Measurements from ENCODE around the gene CXCL9. TPM values are rescaled to one million over a fixed set of nuclear protein-coding genes. Genes with fewer than 3 reads are reported as not detected.

CXCL9 gene
- total RNA-seq (not detected in 2 replicates), polyA plus RNA-seq (not detected in 2 replicates), polyA minus RNA-seq (0.17 TPM in 1 of 2 replicates, not detected in the other)
- 0.09 TPM for total RNA-seq (2013)

- ChIA-PET POLR2A (no interaction called here), CTCF (interaction anchor here (3.1 kb wide), 1 partner anchor 11 kb away, joined by 18 read pairs; no protein-coding TSS in a partner anchor)
- intact Hi-C loops (cut with micrococcal nuclease), result no loop called here
- Histone ChIP-seq H3K9ac (ENCODE audit: low read length) (no peak within 1 kb of the TSS), H3K4me2 (replicated peaks; ENCODE audit: low read depth, low read length, poor library complexity, severe bottlenecking) (no peak within 1 kb of the TSS), H2AFZ (ENCODE audit: insufficient read depth, low read depth, low read length, poor library complexity, severe bottlenecking) (no peak within 1 kb of the TSS), H4K20me1 (ENCODE audit: control insufficient read depth, insufficient read depth, low read length, poor library complexity, severe bottlenecking) (no peaks in the 10 kb centered on the region), H3K27me3 (replicated peaks in 1 of 4; ENCODE audit: control extremely low read depth in 1 of 4, control insufficient read depth in 3 of 4, insufficient read depth in 4 of 4, low read length in 3 of 4) (no peaks in the 10 kb centered on the region), H3K36me3 (replicated peaks in 1 of 2; ENCODE audit: control extremely low read depth in 1 of 2, control insufficient read depth in 1 of 2, extremely low read depth in 1 of 2, insufficient read depth in 2 of 2, low read length in 1 of 2) (no peaks in the 10 kb centered on the region), H3K4me3 (ENCODE audit: control extremely low read depth in 1 of 5, extremely low read depth in 1 of 5, insufficient read depth in 1 of 5, low read depth in 2 of 5, low read length in 4 of 5) (no peak within 1 kb of the TSS), H3K4me1 (ENCODE audit: control insufficient read depth in 2 of 2, insufficient read depth in 2 of 2, low read length in 2 of 2) (peaks cover 7 to 9% of the 10 kb centered on the region in 2 donors), H3K27ac (ENCODE audit: low read length in 2 of 2) (no peak within 1 kb of the TSS), H3K9me3 (ENCODE audit: control extremely low read depth in 1 of 3, control insufficient read depth in 2 of 3, insufficient read depth in 1 of 3, low read length in 2 of 3) (no peaks in the 10 kb centered on the region), H3K79me2 (ENCODE audit: control insufficient read depth, insufficient read depth, low read length) (no peaks in the 10 kb centered on the region)
- TF ChIP-seq EZH2 (IDR thresholded peaks at IDR 0.05; ENCODE audit: borderline replicate concordance, insufficient read depth, low read depth, low read length, poor library complexity, severe bottlenecking), result no peak
- TF ChIP-seq CTCF (IDR thresholded peaks at IDR 0.05), result no peak
- H3K4me1 Mint-ChIP-seq, result peaks cover 4% of the 10 kb centered on the region
- H3K27me3 Mint-ChIP-seq, result no peaks in the 10 kb centered on the region
- no CpG with 5 or more reads among the region's 1 CpG for WGBS (ENCODE audit: insufficient coverage)
- DNase-seq, result no peak
- H3K9me3 Mint-ChIP-seq (ENCODE audit: insufficient read depth), result no peaks in the 10 kb centered on the region
- ATAC-seq (ENCODE audit: low read depth), result no peak
- H3K4me3 Mint-ChIP-seq, result no peak within 1 kb of the TSS
- H3K27ac Mint-ChIP-seq, result no peak within 1 kb of the TSS
Observed at GRCh38 chr4:76007089-76007862, at the start of gene CXCL9. Gene CXCL9, minus strand, starts transcription at chr4:76007509. Its CDS starts 60 bp downstream, at chr4:76007449.

- no peak overlapping the region for H3K4me3 Mint-ChIP-seq
- no peaks in the 10 kb centered on the region for H3K27me3 Mint-ChIP-seq
- Histone ChIP-seq H2AFZ (ENCODE audit: insufficient read depth, low read depth, low read length, poor library complexity, severe bottlenecking) (peak overlapping the region; percentile 17), H3K79me2 (ENCODE audit: control insufficient read depth, insufficient read depth, low read length) (no peaks in the 10 kb centered on the region), H3K36me3 (replicated peaks in 1 of 2; ENCODE audit: control extremely low read depth in 1 of 2, control insufficient read depth in 1 of 2, extremely low read depth in 1 of 2, insufficient read depth in 2 of 2, low read length in 1 of 2) (no peaks in the 10 kb centered on the region), H3K9me3 (ENCODE audit: control extremely low read depth in 1 of 3, control insufficient read depth in 2 of 3, insufficient read depth in 1 of 3, low read length in 2 of 3) (no peaks in the 10 kb centered on the region), H3K27ac (ENCODE audit: low read length in 2 of 2) (peak overlapping the region; percentile 30 to 69), H3K4me3 (ENCODE audit: control extremely low read depth in 1 of 5, extremely low read depth in 1 of 5, insufficient read depth in 1 of 5, low read depth in 2 of 5, low read length in 4 of 5) (no peak overlapping the region), H3K9ac (ENCODE audit: low read length) (no peak overlapping the region), H3K27me3 (replicated peaks in 1 of 4; ENCODE audit: control extremely low read depth in 1 of 4, control insufficient read depth in 3 of 4, insufficient read depth in 4 of 4, low read length in 3 of 4) (no peaks in the 10 kb centered on the region), H3K4me1 (ENCODE audit: control insufficient read depth in 2 of 2, insufficient read depth in 2 of 2, low read length in 2 of 2) (peaks cover 19 to 24% of the 10 kb centered on the region in 2 donors), H4K20me1 (ENCODE audit: control insufficient read depth, insufficient read depth, low read length, poor library complexity, severe bottlenecking) (no peaks in the 10 kb centered on the region), H3K4me2 (replicated peaks; ENCODE audit: low read depth, low read length, poor library complexity, severe bottlenecking) (peak overlapping the region; percentile 48)
- TF ChIP-seq EZH2 (IDR thresholded peaks at IDR 0.05; ENCODE audit: borderline replicate concordance, insufficient read depth, low read depth, low read length, poor library complexity, severe bottlenecking), result no peak
- no peak for TF ChIP-seq CTCF (IDR thresholded peaks at IDR 0.05)
- ATAC-seq (ENCODE audit: low read depth) (no peak), DNase-seq (no peak)
- H3K27ac Mint-ChIP-seq, result peak overlapping the region; percentile 86
- intact Hi-C loops (cut with micrococcal nuclease), result loop anchor here (5.0 kb wide), 1 partner anchor 33 kb away; the partner anchor contains the start of gene CXCL10
- 67% methylated on average over 1 of the region's 2 CpGs for WGBS (ENCODE audit: insufficient coverage)
- H3K9me3 Mint-ChIP-seq (ENCODE audit: insufficient read depth), result no peaks in the 10 kb centered on the region
- H3K4me1 Mint-ChIP-seq, result peaks cover 23% of the 10 kb centered on the region
- ChIA-PET POLR2A (no interaction called here), CTCF (interaction anchor here (1.0 to 4.6 kb wide), 5 partner anchors 8 to 59 kb away, joined by 3 to 31 read pairs (median 3); no protein-coding TSS in a partner anchor)
Observed at GRCh38 chr4:76055421-76055820, 48.1 kb upstream of the CXCL9 start.

Measured in B cell (primary cell).